PC-3 (cell line): ENCODE data around the gene ATP5F1E.

Experiments used
- EZH2 ChIP-seq: fragments of 300-600 bp; sonication (generic); IDR thresholded peaks from one replicate; pipeline ENCODE4 v1.6.1; 2017; ENCODE audit warnings: antibody characterized with exemption, mild to moderate bottlenecking, low read length; ENCODE audit not compliant: unreplicated experiment
- EZH2phosphoT487 ChIP-seq: fragments of 300-600 bp; sonication (generic); IDR thresholded peaks from 2 replicates; pipeline ENCODE4 v1.6.1; 2018; ENCODE audit warnings: mild to moderate bottlenecking, antibody characterized with exemption, low read length, borderline replicate concordance
- TF ChIP-seq, protein P1 (sequence below): fragments of 300-600 bp; sonication (generic); conservative IDR thresholded peaks from 2 replicates; pipeline ENCODE4 v1.5.1; 2017; ENCODE audit warnings: antibody characterized with exemption, low read depth, mild to moderate bottlenecking, low read length

GRCh38 chr20:59040667-59041066 is 8.5 kb upstream of the ATP5F1E start:
- TF ChIP-seq, protein P1, sequence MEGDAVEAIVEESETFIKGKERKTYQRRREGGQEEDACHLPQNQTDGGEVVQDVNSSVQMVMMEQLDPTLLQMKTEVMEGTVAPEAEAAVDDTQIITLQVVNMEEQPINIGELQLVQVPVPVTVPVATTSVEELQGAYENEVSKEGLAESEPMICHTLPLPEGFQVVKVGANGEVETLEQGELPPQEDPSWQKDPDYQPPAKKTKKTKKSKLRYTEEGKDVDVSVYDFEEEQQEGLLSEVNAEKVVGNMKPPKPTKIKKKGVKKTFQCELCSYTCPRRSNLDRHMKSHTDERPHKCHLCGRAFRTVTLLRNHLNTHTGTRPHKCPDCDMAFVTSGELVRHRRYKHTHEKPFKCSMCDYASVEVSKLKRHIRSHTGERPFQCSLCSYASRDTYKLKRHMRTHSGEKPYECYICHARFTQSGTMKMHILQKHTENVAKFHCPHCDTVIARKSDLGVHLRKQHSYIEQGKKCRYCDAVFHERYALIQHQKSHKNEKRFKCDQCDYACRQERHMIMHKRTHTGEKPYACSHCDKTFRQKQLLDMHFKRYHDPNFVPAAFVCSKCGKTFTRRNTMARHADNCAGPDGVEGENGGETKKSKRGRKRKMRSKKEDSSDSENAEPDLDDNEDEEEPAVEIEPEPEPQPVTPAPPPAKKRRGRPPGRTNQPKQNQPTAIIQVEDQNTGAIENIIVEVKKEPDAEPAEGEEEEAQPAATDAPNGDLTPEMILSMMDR: no peak
- TF ChIP-seq EZH2 (no peak), EZH2phosphoT487 (no peak)
